ENCODE measurements around the gene TLE2.

Gene TLE2

DNA sequence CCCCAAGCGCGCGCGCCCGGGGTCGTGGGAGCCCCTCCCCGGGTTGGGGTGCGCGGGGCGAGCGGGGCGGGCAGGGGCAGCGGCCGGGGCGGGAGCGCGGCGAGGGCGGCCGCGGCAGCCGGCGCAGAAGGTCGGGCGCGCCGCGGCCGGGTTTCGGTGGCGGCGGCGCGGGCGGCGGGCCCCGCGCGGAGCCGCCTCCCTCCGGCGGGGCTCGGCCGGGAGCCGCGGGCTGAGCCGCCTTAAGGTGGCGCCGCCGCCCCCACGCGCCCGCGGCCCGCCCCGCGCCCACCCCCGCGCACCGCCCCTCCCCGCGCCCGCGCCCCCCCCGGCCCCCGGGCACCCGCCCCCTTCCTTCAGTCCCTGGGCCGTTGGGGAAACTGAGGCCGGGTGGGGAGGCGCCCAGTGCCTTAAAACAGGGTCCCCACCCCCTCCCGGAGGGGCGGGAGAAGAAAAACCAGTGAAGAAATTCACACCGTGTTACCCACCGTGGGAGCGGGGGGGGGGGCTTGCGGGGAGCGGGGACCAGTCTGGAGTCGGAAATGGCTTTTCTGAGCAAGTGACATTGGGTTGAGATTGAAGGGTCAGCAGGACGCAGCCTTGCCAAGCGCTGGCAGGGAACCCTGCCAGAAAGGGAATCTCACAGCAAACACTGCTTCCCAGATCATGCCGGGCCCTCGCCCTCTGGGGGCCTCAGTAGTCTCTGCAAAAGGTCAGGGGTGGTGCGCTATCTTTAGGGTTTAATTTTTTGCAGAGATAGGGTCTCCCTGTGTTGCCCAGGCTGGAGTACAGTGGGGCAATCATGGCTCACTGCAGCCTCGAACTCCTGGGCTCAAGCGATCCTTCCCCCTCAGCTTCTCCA is at the start of gene TLE2:
TLE2 (minus strand) TSS at position 216 of the 859 bp plus-strand sequence. CDS start 376 bp downstream, outside the sequence.
- DNase-seq, result no peak

- peak; percentile 70 for DNase-seq
Measured at GRCh38 chr19:3075605-3076431, 46.7 kb upstream of the TLE2 start.

GRCh38 chr19:3073931-3074595 is 45.0 kb upstream of the TLE2 start:
- no peak for DNase-seq

DNA sequence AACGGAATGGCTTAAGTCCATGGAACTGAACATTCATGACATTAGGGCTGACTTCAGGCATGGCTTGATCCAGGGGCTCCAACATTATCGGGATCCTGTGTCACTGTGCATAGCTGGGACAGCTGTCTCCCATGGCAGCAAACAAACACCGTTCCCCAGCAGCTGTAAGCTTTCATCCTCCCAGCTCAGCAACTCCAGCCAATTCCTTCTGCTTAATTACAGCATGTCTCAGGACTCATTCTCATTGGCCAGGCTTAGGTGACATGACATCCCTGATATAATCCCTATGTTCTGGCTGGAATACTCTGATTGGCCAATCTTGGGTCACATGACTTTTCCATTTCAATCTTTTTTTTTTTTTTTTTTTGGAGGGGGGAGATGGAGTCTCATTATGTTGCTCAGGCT is 44.1 kb upstream of the TLE2 start:
- no peak for DNase-seq

GRCh38 chr19:3071768-3072167 is 42.7 kb upstream of the TLE2 start:
- DNase-seq, result no peak

- DNase-seq, result no peak
Measured at GRCh38 chr19:3068071-3068470, 39.0 kb upstream of the TLE2 start.

DNA sequence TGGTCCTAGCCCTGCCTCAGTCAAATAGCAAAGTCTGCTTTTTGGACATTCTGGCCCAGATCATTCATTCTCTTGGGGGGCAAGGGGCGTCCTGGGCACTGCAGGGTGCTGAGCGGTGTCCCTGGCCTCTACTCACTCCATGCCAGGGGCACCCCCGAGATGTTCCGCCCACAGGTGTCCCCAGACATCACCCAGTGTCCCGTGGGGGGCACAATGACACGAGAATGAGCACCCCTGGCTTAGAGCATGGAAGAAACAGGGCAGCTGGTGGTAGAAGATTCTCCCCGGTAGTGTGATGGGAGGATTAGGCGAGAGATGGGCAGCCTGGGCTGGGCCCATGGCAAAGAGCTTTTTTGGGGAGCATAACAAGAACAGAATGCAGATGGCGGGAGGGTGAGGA is 38.5 kb upstream of the TLE2 start:
- no peak for DNase-seq

GRCh38 chr19:3066482-3067049 is 37.5 kb upstream of the TLE2 start:
- no peak for DNase-seq

DNA sequence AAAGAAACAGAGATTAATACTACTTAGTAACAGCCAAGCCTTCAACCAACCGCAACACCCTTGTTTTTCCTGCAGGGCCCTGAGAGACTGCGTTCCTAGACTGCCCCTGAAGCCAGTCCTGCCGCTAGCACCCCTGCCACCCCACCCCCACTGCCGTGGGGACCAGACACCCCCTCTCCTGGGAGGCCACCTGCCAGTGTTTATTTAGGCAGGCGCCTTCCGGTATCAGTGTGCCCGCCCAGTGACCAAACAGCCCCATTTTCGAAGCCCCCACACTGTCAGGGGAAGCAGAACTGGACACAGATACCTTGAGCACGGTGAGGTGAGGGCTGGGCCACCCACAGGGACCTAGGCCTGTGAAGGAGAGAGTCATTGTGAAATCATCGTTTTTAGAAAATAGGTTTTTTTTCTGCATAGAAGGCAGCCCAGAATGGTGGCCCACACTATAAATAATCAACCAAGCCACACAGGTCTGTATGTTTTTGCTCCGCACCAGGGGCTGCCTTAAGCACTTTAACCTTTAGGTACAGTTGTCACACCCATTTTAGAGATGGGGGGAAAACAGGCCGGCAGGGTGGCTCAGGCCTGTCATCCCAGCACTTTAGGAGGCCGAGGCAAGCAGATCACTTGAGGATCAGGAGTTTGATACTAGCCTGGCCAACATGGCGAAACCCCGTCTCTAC is 36.7 kb upstream of the TLE2 start:
- peak; percentile 63 for DNase-seq

GRCh38 chr19:3064011-3064330 is 34.9 kb upstream of the TLE2 start:
- DNase-seq, result no peak

GRCh38 chr19:3062165-3063105 is 33.4 kb upstream of the TLE2 start, which contains the start of gene TLE5:
Gene TLE5, minus strand, starts transcription at chr19:3062495. Its CDS starts 295 bp downstream, at chr19:3062200.
- peak; percentile 79 for DNase-seq

DNA sequence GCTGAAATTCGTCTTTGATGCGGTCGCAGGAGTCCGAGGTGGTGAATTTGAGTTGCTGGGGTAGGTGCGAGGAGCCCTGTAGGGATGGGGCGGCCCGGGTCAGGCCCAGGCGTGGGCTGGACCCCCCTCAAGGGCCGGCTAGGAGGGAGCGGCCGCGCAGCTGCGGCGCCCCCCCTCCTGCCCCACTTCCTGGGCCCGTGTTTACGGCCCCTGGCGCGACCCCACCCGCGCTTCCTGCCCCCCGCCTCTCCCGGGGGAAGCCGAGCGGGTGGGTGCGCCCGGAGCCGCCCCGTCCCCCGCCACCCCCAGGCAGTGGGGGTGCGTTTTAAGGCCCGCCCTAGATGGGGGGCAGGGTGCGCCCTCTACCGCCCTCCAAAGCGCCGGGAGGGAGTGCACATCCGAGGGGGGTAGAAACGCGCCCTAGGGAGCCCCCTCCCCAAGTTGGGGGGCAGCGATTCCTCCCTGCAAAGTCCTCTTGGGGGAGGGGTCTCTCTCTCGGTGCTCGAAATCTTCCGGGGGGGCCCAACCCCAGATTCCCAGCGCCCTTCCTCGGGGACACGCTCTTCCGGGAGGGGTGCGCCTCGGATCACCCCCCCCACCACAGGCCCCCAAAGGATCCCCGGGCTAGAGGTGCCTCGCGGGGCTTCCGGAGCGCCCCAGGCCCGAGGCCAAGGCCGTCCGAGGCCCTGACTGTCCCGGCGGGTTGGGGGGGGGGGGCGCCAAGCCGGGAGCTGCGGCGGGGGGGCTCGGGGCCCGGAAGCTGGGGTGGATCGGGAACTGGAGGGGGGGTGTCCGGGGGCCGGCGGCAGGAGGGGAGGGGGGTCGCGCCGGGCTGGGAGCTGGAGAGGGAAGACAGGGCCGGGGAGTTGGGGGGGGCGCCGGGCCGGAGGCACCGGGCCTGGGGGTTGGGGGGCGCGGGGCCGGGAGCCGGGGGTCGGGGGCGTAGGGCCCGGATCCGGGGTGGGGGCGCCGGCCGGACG is 32.4 kb upstream of the TLE2 start:
- DNase-seq, result peak; percentile 81

- DNase-seq, result no peak
Measured at GRCh38 chr19:3060857-3061181, 31.7 kb upstream of the TLE2 start.

DNA sequence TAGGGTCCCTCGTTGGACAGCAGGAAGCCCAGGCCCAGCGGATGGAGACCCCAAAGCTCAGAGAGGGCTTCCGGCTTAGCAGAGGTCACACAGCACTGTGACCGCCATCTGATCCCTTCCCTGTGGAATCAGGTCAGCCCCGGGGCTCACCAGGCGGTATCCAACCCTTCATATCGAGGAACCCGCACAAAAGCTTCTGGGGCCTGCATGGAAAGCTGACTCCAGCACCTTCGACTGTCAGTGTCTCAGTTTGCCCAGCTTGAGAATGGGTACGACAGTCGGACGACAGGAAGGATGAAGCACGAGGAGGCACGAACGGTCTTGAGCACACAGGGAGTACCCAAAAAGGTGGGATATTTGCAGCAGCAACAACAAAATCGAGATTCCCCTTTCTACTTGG is 30.6 kb upstream of the TLE2 start:
- no peak for DNase-seq

- DNase-seq, result no peak
Measured at GRCh38 chr19:3058821-3059314, 29.8 kb upstream of the TLE2 start.

DNA sequence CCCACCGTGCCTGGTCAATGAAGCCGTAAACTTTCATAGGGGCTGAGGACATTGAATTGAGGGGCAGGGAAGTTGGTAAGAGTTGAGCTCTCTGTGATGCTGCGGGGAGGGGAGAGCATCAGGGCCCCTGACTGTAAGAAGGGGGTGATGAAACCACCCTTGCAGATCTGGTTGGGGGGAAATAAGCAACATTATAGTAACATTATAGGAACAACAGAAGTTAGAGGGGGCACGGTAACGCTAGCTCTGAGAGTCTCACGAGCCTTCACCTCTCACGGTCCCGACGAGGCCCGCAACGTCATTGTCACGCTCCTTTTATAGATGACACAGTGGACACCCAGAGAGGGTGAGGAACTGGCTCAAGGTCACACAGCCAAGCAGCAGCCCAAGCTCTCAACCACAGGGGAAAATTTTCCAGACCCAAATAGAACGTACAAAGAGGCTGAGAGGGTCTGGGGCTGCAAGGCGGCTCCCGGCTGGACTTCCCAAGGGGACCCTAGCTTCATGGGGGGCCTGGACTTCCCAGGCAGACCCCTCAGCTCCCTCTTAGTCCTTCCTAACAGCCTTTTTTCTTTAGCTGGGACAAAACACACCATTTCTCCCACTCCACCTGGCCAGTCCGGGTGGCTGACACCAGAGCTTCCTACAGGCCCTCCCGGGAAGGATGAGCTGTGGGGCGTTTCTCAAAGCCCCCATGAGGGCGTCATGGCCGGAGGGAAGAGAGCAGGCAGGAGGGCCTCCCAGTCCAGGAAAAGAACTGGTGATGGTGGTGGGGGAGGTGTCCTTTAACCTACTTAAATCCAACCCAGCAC is 29.1 kb upstream of the TLE2 start:
- no peak for DNase-seq

DNA sequence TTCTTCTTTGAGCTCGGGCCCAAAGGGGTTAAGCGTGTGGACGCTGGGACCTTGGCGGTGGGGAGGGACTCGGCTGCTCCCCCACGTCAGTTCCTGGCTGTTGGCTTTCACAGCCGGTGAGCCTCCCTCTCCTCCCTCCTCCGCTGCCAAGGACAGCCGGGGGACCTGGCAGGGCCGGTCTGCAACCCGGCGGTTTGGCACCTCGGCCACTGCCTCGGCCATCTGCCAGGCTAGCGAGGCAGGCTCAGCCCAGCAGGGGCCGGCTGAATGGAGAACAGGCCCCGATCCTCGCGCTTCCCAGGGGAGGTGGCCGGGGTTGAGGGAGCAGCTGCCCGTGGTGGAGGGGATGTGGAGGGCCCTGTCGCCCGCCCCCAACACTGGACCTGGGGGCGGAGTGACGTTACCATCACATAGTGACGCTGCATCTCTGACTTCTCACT is 28.2 kb upstream of the TLE2 start:
- no peak for DNase-seq

DNA sequence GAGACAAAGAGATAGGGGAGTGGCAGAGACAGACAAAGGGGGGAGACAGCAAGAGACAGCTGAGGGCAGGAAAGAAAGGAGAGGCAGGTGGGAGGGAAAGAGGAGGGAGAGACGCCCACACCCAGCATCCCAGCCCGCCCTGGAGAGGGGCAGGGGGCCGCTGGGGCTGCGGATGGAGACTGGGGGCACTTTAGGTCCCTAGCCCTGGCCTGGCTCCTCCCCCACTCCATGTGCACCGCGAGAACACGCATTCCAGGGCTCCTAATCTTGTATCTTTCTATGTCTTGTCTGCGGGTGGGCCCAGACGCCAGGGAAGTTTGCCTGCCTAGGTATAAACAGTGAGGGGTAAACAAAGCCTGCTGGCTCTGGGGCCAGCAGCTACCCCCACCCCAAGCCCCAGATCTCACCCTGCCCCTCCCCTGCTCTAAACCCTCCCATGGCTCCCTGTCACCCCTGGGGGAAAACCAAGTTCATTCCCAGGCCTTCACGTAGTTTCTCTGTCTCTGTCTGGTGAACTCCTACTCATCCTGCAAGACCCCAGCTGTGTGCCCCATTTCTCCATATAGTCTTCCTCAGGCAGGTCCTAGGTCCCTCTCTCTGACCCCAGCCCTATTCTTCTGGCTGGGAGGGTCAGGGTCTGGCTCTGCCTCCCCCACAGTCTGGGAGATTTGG is 27.5 kb upstream of the TLE2 start:
- DNase-seq, result no peak

All from CD4-positive, alpha-beta T cell treated with Interferon gamma for 1 hour (primary cell).